ENCODE measurements around the gene SP4. TPM values are rescaled to one million over a fixed set of nuclear protein-coding genes. Genes with fewer than 3 reads are reported as not detected.

SP4 gene
- polyA plus RNA-seq, 3 donors: 1.3 to 1.8 (median 1.3) TPM

- H3K36me3 Mint-ChIP-seq: peaks cover 13 to 14% of the 10 kb centered on the region in 2 donors
- peaks cover 33% of the 10 kb centered on the region for H3K4me1 Mint-ChIP-seq
- no peaks in the 10 kb centered on the region for H4K20me1 ChIP-seq (ENCODE audit: insufficient read depth, low read length)
- H3K27me3 Mint-ChIP-seq (ENCODE audit: low read depth in 3 of 3): no peaks in the 10 kb centered on the region
- no peak overlapping the region for H2AFZ ChIP-seq (ENCODE audit: insufficient read depth, low read depth, low read length, poor library complexity, severe bottlenecking)
- peaks cover 0 to 4% of the 10 kb centered on the region in 2 donors for H3K9me3 ChIP-seq (replicated peaks in 1 of 2; ENCODE audit: control insufficient read depth in 1 of 2, insufficient read depth in 1 of 2, low read length in 2 of 2)
- H3K27ac Mint-ChIP-seq: peak overlapping the region in 2 of 7 donors; percentile 12 to 25
- peaks cover 20 to 27% of the 10 kb centered on the region in 2 donors for H3K4me1 ChIP-seq (ENCODE audit: control insufficient read depth in 1 of 2, insufficient read depth in 2 of 2, low read length in 2 of 2)
- no peaks in the 10 kb centered on the region for H3K27me3 ChIP-seq (ENCODE audit: control insufficient read depth in 2 of 2, insufficient read depth in 2 of 2, low read length in 2 of 2)
- H3K4me3 ChIP-seq (replicated peaks in 1 of 3; ENCODE audit: low read depth in 2 of 3, low read length in 3 of 3): no peak overlapping the region
- peak in 2 of 3 donors; percentile 8 for DNase-seq
- H3K4me2 ChIP-seq (replicated peaks; ENCODE audit: extremely low read depth, low read length, poor library complexity, severe bottlenecking): no peak overlapping the region
- H3K4me3 Mint-ChIP-seq: peak overlapping the region in 1 of 2 donors; percentile 56
- WGBS (ENCODE audit: insufficient coverage): 5% methylated on average over 2 of the region's 3 CpGs
- no peak overlapping the region for H3K27ac ChIP-seq (ENCODE audit: low read depth in 1 of 2, low read length in 2 of 2)
- no peaks in the 10 kb centered on the region for H3K79me2 ChIP-seq (ENCODE audit: insufficient read depth, low read length)
- TF ChIP-seq CTCF (IDR thresholded peaks at IDR 0.05): no peak
- intact Hi-C loops (cut with micrococcal nuclease): no loop called here
- H3K9ac ChIP-seq (ENCODE audit: insufficient read depth, low read length, poor library complexity, severe bottlenecking): no peak overlapping the region
- no peaks in the 10 kb centered on the region for H3K36me3 ChIP-seq (replicated peaks in 1 of 2; ENCODE audit: control insufficient read depth in 1 of 2, insufficient read depth in 2 of 2, low read length in 2 of 2)
- H3K9me3 Mint-ChIP-seq: peaks cover 3 to 12% (median 6%) of the 10 kb centered on the region in 7 donors
Observed at GRCh38 chr7:21462081-21462480, 34.2 kb downstream of the SP4 start.

- H3K9me3 ChIP-seq (replicated peaks in 1 of 2; ENCODE audit: control insufficient read depth in 1 of 2, insufficient read depth in 1 of 2, low read length in 2 of 2): no peaks in the 10 kb centered on the region
- no peaks in the 10 kb centered on the region for H3K36me3 ChIP-seq (replicated peaks in 1 of 2; ENCODE audit: control insufficient read depth in 1 of 2, insufficient read depth in 2 of 2, low read length in 2 of 2)
- no peak overlapping the region for H3K27ac ChIP-seq (ENCODE audit: low read depth in 1 of 2, low read length in 2 of 2)
- H3K4me3 ChIP-seq (replicated peaks in 1 of 3; ENCODE audit: low read depth in 2 of 3, low read length in 3 of 3): no peak overlapping the region
- H3K27me3 Mint-ChIP-seq (ENCODE audit: low read depth in 3 of 3): no peaks in the 10 kb centered on the region
- H3K36me3 Mint-ChIP-seq: peaks cover 13 to 14% of the 10 kb centered on the region in 2 donors
- H3K4me2 ChIP-seq (replicated peaks; ENCODE audit: extremely low read depth, low read length, poor library complexity, severe bottlenecking): no peak overlapping the region
- no peaks in the 10 kb centered on the region for H3K27me3 ChIP-seq (ENCODE audit: control insufficient read depth in 2 of 2, insufficient read depth in 2 of 2, low read length in 2 of 2)
- no peak overlapping the region for H3K4me3 Mint-ChIP-seq
- H2AFZ ChIP-seq (ENCODE audit: insufficient read depth, low read depth, low read length, poor library complexity, severe bottlenecking): no peak overlapping the region
- no peaks in the 10 kb centered on the region for H3K79me2 ChIP-seq (ENCODE audit: insufficient read depth, low read length)
- no peaks in the 10 kb centered on the region for H4K20me1 ChIP-seq (ENCODE audit: insufficient read depth, low read length)
- H3K4me1 ChIP-seq (ENCODE audit: control insufficient read depth in 1 of 2, insufficient read depth in 2 of 2, low read length in 2 of 2): peaks cover 14 to 22% of the 10 kb centered on the region in 2 donors
- no peak overlapping the region for H3K9ac ChIP-seq (ENCODE audit: insufficient read depth, low read length, poor library complexity, severe bottlenecking)
- no peak for DNase-seq
- peaks cover 3 to 12% (median 6%) of the 10 kb centered on the region in 7 donors for H3K9me3 Mint-ChIP-seq
- WGBS (ENCODE audit: insufficient coverage): 40% methylated on average over 3 of the region's 4 CpGs
- intact Hi-C loops (cut with micrococcal nuclease): no loop called here
- no peak for TF ChIP-seq CTCF (IDR thresholded peaks at IDR 0.05)
- H3K4me1 Mint-ChIP-seq: peaks cover 26% of the 10 kb centered on the region
- H3K27ac Mint-ChIP-seq: no peak overlapping the region
Observed at GRCh38 chr7:21463524-21463923, 35.6 kb downstream of the SP4 start.
